CD4-positive, CD25-positive, alpha-beta regulatory T cell (primary cell): ENCODE data around the gene METTL23. TPM values are rescaled to one million over a fixed set of nuclear protein-coding genes. Genes with fewer than 3 reads are reported as not detected.
A peak's percentile ranks its signal among the peaks of the same experiment; 100 is the strongest.

Source experiments
- ATAC-seq, 2 donors: fragments of 150-1000 bp; cut with Tn5 transposase; one replicate each; pipeline ENCODE4 v1.10.0; 2021; ENCODE audit warnings: low read depth in 2 of 2, moderate number of reproducible peaks in 2 of 2, moderate library complexity in 1 of 2
- DNase-seq, 3 donors: peaks; one replicate each; pipeline versions ENCODE4 v3.0.0 to v3.0.0-alpha.2; 2012 to 2022; ENCODE audit warnings: mixed read lengths in 1 of 3
- H3K27ac ChIP-seq: one replicate; pipeline ENCODE4 v1.7.0; 2013; ENCODE audit warnings: mild to moderate bottlenecking, low read length; ENCODE audit not compliant: insufficient read depth, poor library complexity, severe bottlenecking
- H3K27me3 ChIP-seq: one replicate; pipeline ENCODE4 v1.7.0; 2013; ENCODE audit warnings: low read length; ENCODE audit not compliant: control insufficient read depth, insufficient read depth
- H3K36me3 ChIP-seq: one replicate; pipeline ENCODE4 v1.7.0; 2013; ENCODE audit warnings: mild to moderate bottlenecking, low read length, moderate library complexity; ENCODE audit not compliant: control insufficient read depth, insufficient read depth
- H3K4me1 ChIP-seq: 2 replicates; pipeline ENCODE4 v1.7.0; 2013; ENCODE audit warnings: mild to moderate bottlenecking, low read length; ENCODE audit not compliant: insufficient read depth, control insufficient read depth, poor library complexity, severe bottlenecking
- H3K4me3 ChIP-seq: one replicate; pipeline ENCODE4 v1.7.0; 2013; ENCODE audit warnings: low read depth, mild to moderate bottlenecking, low read length, moderate library complexity
- H3K9me3 ChIP-seq, 2 experiments: 1 replicate in 1 of 2; 2 replicates in 1 of 2; pipeline ENCODE4 v1.7.0; 2013; ENCODE audit warnings: low read length in 2 of 2, mild to moderate bottlenecking in 1 of 2, moderate library complexity in 1 of 2; ENCODE audit not compliant: control insufficient read depth in 2 of 2
- H3K27ac Mint-ChIP-seq, 3 donors: one replicate each; pipeline ENCODE4 v1.8.0; 2020 to 2022; ENCODE audit warnings: mild to moderate bottlenecking in 3 of 3, mixed read lengths in 3 of 3, moderate library complexity in 2 of 3
- H3K27me3 Mint-ChIP-seq: one replicate; pipeline ENCODE4 v1.8.0; 2022; ENCODE audit warnings: mild to moderate bottlenecking, mixed read lengths
- H3K36me3 Mint-ChIP-seq: one replicate; pipeline ENCODE4 v1.8.0; 2020; ENCODE audit warnings: mixed read lengths
- H3K4me1 Mint-ChIP-seq, 4 donors: one replicate each; pipeline ENCODE4 v1.8.0; 2020 to 2022; ENCODE audit warnings: mixed read lengths in 4 of 4, mild to moderate bottlenecking in 1 of 4
- H3K4me3 Mint-ChIP-seq, 4 donors: one replicate each; pipeline ENCODE4 v1.8.0; 2020 to 2022; ENCODE audit warnings: mild to moderate bottlenecking in 4 of 4, mixed read lengths in 4 of 4, moderate library complexity in 3 of 4
- H3K9me3 Mint-ChIP-seq, 7 donors: one replicate each; pipeline ENCODE4 v1.8.0; 2020 to 2022; ENCODE audit warnings: mixed read lengths in 7 of 7, mild to moderate bottlenecking in 3 of 7, moderate library complexity in 2 of 7
- polyA plus RNA-seq, 4 donors: library from polyadenylated mRNA; unstranded; fragments of 300-500 nt; fragmentation: Illumina TruSeq; gene quantifications; one replicate each; pipeline ENCODE4 v1.2.3, GENCODE V29; 2021
- total RNA-seq: library from RNA; stranded (reverse); gene quantifications from one replicate; pipeline ENCODE4 v1.2.3, GENCODE V29; 2022

The METTL23 gene
- total and polyA plus RNA-seq, 5 donors from 2014 or later = 44.1 to 175 (median 155) TPM

GRCh38 chr17:76772842-76773525, 46.3 kb downstream of the METTL23 start:
- no peaks in the 10 kb centered on the region for H3K27me3 Mint-ChIP-seq
- H3K4me1 Mint-ChIP-seq = peaks cover 6 to 35% (median 25%) of the 10 kb centered on the region in 4 donors
- DNase-seq = peak; percentile 52 to 89 (median 61)
- Histone ChIP-seq H3K27ac (peak overlapping the region; percentile 88), H3K27me3 (no peaks in the 10 kb centered on the region), H3K9me3 (no peaks in the 10 kb centered on the region), H3K4me3 (peak overlapping the region; percentile 86), H3K4me1 (peaks cover 19% of the 10 kb centered on the region), H3K36me3 (peaks cover 40% of the 10 kb centered on the region)
- H3K9me3 Mint-ChIP-seq = peaks cover 0 to 4% (median 0%) of the 10 kb centered on the region in 7 donors
- peak; percentile 99 for ATAC-seq
- H3K27ac Mint-ChIP-seq = peak overlapping the region; percentile 89 to 100 (median 98)
- H3K4me3 Mint-ChIP-seq = peak overlapping the region; percentile 78 to 97 (median 86)
- H3K36me3 Mint-ChIP-seq = peaks cover 33% of the 10 kb centered on the region

GRCh38 chr17:76775021-76775600, 48.5 kb downstream of the METTL23 start:
- no peak overlapping the region for H3K4me3 Mint-ChIP-seq
- H3K4me1 Mint-ChIP-seq = peaks cover 6 to 37% (median 28%) of the 10 kb centered on the region in 4 donors
- peaks cover 43% of the 10 kb centered on the region for H3K36me3 ChIP-seq
- H3K27me3 ChIP-seq = no peaks in the 10 kb centered on the region
- no peaks in the 10 kb centered on the region for H3K27me3 Mint-ChIP-seq
- peaks cover 33% of the 10 kb centered on the region for H3K36me3 Mint-ChIP-seq
- no peak for DNase-seq
- H3K4me1 ChIP-seq = peaks cover 19% of the 10 kb centered on the region
- peak overlapping the region in 2 of 3 donors; percentile 44 to 81 for H3K27ac Mint-ChIP-seq
- peaks cover 0 to 1% (median 0%) of the 10 kb centered on the region in 7 donors for H3K9me3 Mint-ChIP-seq
- no peak for ATAC-seq
- H3K9me3 ChIP-seq = no peaks in the 10 kb centered on the region
- no peak overlapping the region for H3K27ac ChIP-seq
- no peak overlapping the region for H3K4me3 ChIP-seq

GRCh38 chr17:76781056-76781982, 54.7 kb downstream of the METTL23 start:
- no peaks in the 10 kb centered on the region for H3K9me3 Mint-ChIP-seq
- peak overlapping the region in 1 of 3 donors; percentile 5 for H3K27ac Mint-ChIP-seq
- peak in 1 of 3 donors; percentile 30 for DNase-seq
- H3K4me3 Mint-ChIP-seq = no peak overlapping the region
- H3K9me3 ChIP-seq = no peaks in the 10 kb centered on the region
- ATAC-seq = no peak
- peaks cover 16% of the 10 kb centered on the region for H3K36me3 Mint-ChIP-seq
- H3K4me1 Mint-ChIP-seq = peaks cover 0 to 6% (median 5%) of the 10 kb centered on the region in 4 donors
- H3K4me3 ChIP-seq = no peak overlapping the region
- no peaks in the 10 kb centered on the region for H3K27me3 Mint-ChIP-seq
- no peak overlapping the region for H3K27ac ChIP-seq
- H3K36me3 ChIP-seq = peaks cover 34% of the 10 kb centered on the region
- H3K4me1 ChIP-seq = no peaks in the 10 kb centered on the region
- no peaks in the 10 kb centered on the region for H3K27me3 ChIP-seq

GRCh38 chr17:76783146-76783545, 56.5 kb downstream of the METTL23 start:
- H3K4me1 Mint-ChIP-seq = peaks cover 0 to 11% (median 4%) of the 10 kb centered on the region in 4 donors
- no peak overlapping the region for H3K4me3 Mint-ChIP-seq
- Histone ChIP-seq H3K4me3 (no peak overlapping the region), H3K36me3 (peaks cover 21% of the 10 kb centered on the region), H3K4me1 (no peaks in the 10 kb centered on the region), H3K9me3 (no peaks in the 10 kb centered on the region), H3K27me3 (no peaks in the 10 kb centered on the region), H3K27ac (no peak overlapping the region)
- peak overlapping the region in 1 of 3 donors; percentile 9 for H3K27ac Mint-ChIP-seq
- no peak for ATAC-seq
- no peaks in the 10 kb centered on the region for H3K27me3 Mint-ChIP-seq
- H3K9me3 Mint-ChIP-seq = no peaks in the 10 kb centered on the region
- no peak for DNase-seq
- H3K36me3 Mint-ChIP-seq = peaks cover 5% of the 10 kb centered on the region

Other genes with a start within 250 kb of the METTL23 start
- 23.8 TPM for gene RHBDF2, start 225.4 kb upstream of the METTL23 start, total RNA-seq
- 1 to 10 TPM; 2.5 to 4.5 (median 3.5) TPM for gene RHBDF2, start 225.4 kb upstream of the METTL23 start, polyA plus RNA-seq
- gene CYGB, start 189.1 kb upstream of the METTL23 start, total RNA-seq = not detected
- gene CYGB, start 189.1 kb upstream of the METTL23 start, polyA plus RNA-seq = not detected
- not detected for gene PRCD, start 186.8 kb upstream of the METTL23 start, total RNA-seq
- gene PRCD, start 186.8 kb upstream of the METTL23 start, polyA plus RNA-seq = under 1 TPM in 1 of 4 donors, not detected in 3; 0.52 TPM
- 0.39 TPM for gene ST6GALNAC2, start 141.0 kb upstream of the METTL23 start, total RNA-seq
- under 1 TPM in 2 of 4 donors, not detected in 2; 0.08 to 0.13 TPM for gene ST6GALNAC2, start 141.0 kb upstream of the METTL23 start, polyA plus RNA-seq
- gene ST6GALNAC1, start 83.1 kb upstream of the METTL23 start, total RNA-seq = 8.5 TPM
- gene ST6GALNAC1, start 83.1 kb upstream of the METTL23 start, polyA plus RNA-seq = 1 to 10 TPM in 3 of 4 donors, under 1 TPM in 1; 0.33 to 3.7 (median 1.9) TPM
- 5.0 TPM for gene MXRA7, start 15.9 kb upstream of the METTL23 start, total RNA-seq
- 1 to 10 TPM; 2.2 to 8.8 (median 5.4) TPM for gene MXRA7, start 15.9 kb upstream of the METTL23 start, polyA plus RNA-seq
- 124 TPM for gene JMJD6, start 233 bp upstream of the METTL23 start, total RNA-seq
- gene JMJD6, start 233 bp upstream of the METTL23 start, polyA plus RNA-seq = 10 to 100 TPM; 21.0 to 38.3 (median 33.6) TPM
- 444 TPM for gene SRSF2, start 10.5 kb downstream of the METTL23 start, total RNA-seq
- 100 to 1,000 TPM in 1 of 4 donors, 10 to 100 TPM in 3; 86.0 to 113 (median 93.7) TPM for gene SRSF2, start 10.5 kb downstream of the METTL23 start, polyA plus RNA-seq
- 45.6 TPM for gene MFSD11, start 11.3 kb downstream of the METTL23 start, total RNA-seq
- 10 to 100 TPM; 22.3 to 38.5 (median 26.1) TPM for gene MFSD11, start 11.3 kb downstream of the METTL23 start, polyA plus RNA-seq
- not detected for gene MGAT5B, start 141.6 kb downstream of the METTL23 start, total RNA-seq
- gene MGAT5B, start 141.6 kb downstream of the METTL23 start, polyA plus RNA-seq = not detected